Activated CD4-positive, alpha-beta T cell treated with anti-CD3 and anti-CD28 coated beads, Interleukin-2, amount 50 U/mL, for 24 hours (primary cell): Measurements from ENCODE around the gene PTGDS.

Experiments used
- DNase-seq, 2 donors: peaks; one replicate each; pipeline ENCODE4 v3.0.0-alpha.2; 2020; ENCODE audit warnings: low read depth in 1 of 2, low spot score in 1 of 2

PTGDS gene

GRCh38 chr9:137007108-137007815 is 30.0 kb downstream of the PTGDS start:
- no peak for DNase-seq

- DNase-seq, result no peak
Observed at GRCh38 chr9:137007816-137008270, 30.5 kb downstream of the PTGDS start.

- no peak for DNase-seq
Observed at GRCh38 chr9:137008312-137008711, 31.0 kb downstream of the PTGDS start.

GRCh38 chr9:137009217-137009616 is 31.9 kb downstream of the PTGDS start:
- no peak for DNase-seq

- no peak for DNase-seq
Observed at GRCh38 chr9:137009938-137010732, 32.8 kb downstream of the PTGDS start.

GRCh38 chr9:137011156-137011555 is 33.9 kb downstream of the PTGDS start:
- no peak for DNase-seq

GRCh38 chr9:137011907-137012675 is 34.8 kb downstream of the PTGDS start:
- DNase-seq, result no peak

- no peak for DNase-seq
Observed at GRCh38 chr9:137012694-137013570, 35.6 kb downstream of the PTGDS start.

- DNase-seq, result no peak
Observed at GRCh38 chr9:137013571-137013940, 36.3 kb downstream of the PTGDS start.

GRCh38 chr9:137014166-137014565 is 36.9 kb downstream of the PTGDS start:
- DNase-seq, result no peak

GRCh38 chr9:137014776-137015539 is 37.7 kb downstream of the PTGDS start:
- DNase-seq, result no peak

- no peak for DNase-seq
Observed at GRCh38 chr9:137015540-137015930, 38.2 kb downstream of the PTGDS start.

GRCh38 chr9:137015976-137016375 is 38.7 kb downstream of the PTGDS start:
- DNase-seq, result no peak

GRCh38 chr9:137016436-137016835 is 39.1 kb downstream of the PTGDS start:
- DNase-seq, result no peak

GRCh38 chr9:137017071-137017470 is 39.8 kb downstream of the PTGDS start:
- DNase-seq, result no peak

- no peak for DNase-seq
Observed at GRCh38 chr9:137017791-137018497, 40.6 kb downstream of the PTGDS start.

GRCh38 chr9:137018761-137019559 is 41.7 kb downstream of the PTGDS start:
- DNase-seq, result no peak

GRCh38 chr9:137019891-137020683 is 42.8 kb downstream of the PTGDS start:
- no peak for DNase-seq
